Measurements from ENCODE around the gene RSPO4.

The RSPO4 gene

GRCh38 chr20:967796-968742 lies 34.0 kb downstream of the RSPO4 start:
- no peak for DNase-seq (ENCODE audit: low read depth)

DNA sequence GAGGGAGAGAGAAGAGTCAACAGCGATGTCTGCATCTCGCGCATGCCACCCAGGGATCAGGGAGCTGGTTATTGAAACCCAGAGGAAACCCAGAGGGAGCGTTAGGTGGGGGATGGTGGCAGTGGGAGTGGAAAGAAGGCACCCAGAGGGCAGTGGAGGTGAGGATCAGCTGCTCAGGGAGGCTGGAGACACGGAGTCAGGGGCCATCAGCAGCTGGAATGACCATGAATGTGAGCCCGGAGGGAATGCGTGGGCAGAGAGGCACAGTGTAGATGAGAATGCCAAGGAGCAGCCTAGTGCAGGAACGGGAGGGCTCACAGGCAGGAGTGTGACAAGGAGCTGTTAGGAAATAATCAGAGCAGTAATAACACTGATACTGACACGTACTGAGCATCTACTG lies 36.2 kb downstream of the RSPO4 start:
- no peak for DNase-seq (ENCODE audit: low read depth)

DNA sequence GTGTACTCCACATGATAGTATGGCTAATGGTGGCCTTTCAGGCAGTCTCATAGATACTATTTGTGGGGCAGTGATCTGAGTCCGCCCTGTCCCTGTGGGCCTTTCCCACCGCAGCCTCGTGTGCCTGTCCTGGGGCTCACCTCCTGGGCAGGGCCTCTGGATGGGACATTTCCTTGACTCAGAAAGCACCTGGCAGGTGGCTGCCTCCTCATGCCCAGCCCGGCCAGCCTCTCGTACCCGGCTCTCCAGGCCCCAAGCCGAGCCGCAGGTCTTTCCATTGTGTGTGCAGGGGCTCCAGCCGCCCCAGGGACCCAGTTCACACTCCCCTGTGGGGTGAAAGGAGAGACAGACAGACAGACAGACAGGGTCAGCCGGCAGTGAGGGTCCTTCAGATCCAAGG lies 38.3 kb downstream of the RSPO4 start:
- DNase-seq (ENCODE audit: low read depth): no peak

GRCh38 chr20:962683-963082 lies 39.4 kb downstream of the RSPO4 start:
- no peak for DNase-seq (ENCODE audit: low read depth)

GRCh38 chr20:962223-962622 lies 39.9 kb downstream of the RSPO4 start:
- no peak for DNase-seq (ENCODE audit: low read depth)

DNA sequence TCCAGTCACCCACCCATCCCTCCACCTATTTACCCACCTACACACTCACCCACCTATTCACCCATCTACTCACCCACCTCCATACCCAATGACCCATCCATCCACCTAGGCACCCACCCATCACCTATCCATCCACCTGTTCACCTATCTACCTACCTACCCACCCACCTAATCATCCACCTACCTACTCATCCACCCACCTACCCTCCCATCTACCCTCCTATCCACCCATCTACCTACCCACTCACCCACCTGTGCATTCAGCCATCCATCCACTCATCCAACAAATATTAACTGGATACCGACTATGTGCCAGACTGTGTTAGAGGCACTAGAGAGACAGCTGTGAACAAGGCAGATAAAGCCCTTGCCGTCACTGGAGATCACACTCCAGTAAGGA lies 40.3 kb downstream of the RSPO4 start:
- no peak for DNase-seq (ENCODE audit: low read depth)

DNA sequence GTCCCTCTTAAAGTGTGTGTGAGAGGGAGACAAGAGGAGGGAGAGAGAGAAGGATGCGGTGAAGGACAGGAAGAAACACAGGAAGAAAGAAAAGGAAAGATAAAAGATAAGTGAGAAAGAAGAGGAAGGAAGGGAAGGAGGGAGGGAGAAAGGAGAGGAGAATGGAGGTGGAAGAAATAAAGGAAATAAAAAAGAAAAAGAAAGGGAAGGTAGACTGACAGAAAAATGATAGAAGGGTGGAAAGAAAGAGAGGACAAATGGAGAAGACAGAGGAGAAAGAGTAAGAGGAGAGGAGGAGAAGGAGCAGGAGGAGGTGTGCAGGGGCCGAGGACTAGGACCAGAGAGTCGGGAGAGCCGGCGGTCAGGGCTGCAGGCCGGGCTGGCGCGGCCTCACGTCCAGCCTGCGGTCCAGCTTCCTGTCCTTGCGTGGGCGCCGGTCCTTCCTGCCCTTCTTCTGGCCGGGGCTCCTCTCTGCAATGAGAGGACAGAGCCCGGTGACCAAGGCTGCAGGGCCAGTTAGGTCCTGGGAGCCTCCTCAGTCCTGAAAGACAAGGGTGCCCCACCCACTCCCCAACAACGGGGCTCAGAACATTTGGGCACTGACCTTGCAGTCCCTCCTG lies 42.0 kb downstream of the RSPO4 start:
- no peak for DNase-seq (ENCODE audit: low read depth)

DNA sequence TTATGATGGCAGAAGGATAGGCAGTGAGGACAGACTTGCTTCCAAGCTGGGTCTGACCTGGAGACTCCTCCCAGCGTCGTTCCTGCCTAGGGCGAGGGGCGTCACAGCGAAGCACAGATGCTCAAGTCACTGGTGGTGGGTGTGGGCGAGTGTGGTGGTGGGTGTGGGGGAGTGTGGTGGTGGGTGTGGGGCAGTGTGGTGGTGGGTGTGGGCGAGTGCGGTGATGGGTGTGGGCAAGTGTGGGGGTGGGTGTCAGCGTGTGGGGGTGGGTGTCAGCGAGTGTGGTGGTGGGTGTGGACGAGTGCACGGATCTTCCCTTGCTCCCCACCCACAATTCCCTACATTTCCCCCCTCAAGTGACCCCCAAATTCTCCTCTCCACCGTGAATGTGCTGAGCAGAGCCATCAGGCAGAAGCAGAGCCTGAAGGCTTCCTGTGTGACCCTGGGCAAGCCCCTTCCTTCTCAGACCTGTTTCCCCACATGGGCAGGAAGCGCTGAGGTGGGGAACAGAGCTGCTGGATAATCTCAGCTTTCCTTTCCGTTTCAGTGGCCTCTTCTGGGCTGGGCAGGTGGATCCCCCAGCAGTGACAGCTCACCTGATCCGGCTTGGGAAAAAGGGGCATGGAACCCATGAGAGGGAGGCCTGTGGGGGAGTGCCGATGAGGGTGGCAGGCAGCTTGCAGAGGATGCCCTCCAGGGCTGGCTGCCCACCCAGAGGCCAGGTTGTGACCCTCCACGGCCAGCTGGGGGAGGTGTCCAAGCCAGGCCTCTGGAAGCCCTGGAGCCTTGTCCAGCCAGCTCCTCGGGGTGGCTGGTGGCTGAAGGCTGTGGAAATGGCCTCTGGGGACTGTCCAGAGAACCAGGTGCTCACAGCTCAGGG lies 42.9 kb downstream of the RSPO4 start:
- no peak for DNase-seq (ENCODE audit: low read depth)

DNA sequence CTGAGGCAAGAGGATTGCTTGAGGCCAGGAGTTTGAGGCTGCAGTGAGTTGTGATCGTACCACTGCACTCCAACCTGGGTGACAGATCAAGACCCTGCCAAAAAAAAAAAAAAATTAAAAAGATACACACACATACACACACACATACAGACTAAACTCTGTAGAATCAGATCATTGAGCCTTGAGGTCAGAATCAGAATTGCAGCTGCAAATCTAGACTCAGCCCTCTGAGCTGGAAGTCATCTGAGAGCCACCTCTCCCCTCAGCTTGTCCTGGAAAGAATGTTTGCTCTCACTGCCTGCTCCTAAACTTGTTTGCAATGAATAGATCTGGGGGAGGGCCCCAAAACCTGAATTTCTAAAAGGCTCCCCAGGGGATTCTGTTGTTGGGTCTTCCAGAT lies 44.6 kb downstream of the RSPO4 start:
- DNase-seq (ENCODE audit: low read depth): no peak

DNA sequence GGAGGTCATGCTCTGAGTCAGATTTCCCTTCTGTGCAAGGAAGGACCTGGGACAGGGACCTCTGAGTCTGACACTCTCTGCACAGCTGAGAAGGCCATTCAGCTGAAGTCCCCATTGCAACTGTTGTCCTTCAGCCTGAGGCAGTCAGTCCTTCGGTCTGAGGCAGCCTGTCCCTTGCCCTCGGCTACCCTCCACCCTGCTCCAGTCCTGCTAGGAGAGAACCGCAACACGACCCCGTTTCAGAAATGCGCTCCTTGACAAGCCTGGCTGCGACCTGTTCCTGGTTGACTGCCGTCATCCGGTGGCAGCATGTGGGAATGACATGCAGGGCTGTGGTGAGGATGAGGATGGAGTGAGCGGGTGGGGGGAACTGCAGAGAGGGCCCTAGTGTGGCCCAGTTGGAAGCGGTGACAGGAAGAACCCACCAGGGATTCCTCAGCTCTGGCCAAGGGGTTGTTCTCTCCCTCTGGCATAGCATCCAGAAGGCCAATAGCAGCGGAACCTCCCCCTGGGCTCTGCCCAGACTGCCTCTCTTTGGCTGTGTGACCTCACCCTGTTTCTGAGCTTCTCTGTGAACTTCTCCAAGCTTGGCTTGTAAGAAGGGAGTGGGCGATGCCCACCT lies 45.7 kb downstream of the RSPO4 start:
- peak; percentile 21 for DNase-seq (ENCODE audit: low read depth)

DNA sequence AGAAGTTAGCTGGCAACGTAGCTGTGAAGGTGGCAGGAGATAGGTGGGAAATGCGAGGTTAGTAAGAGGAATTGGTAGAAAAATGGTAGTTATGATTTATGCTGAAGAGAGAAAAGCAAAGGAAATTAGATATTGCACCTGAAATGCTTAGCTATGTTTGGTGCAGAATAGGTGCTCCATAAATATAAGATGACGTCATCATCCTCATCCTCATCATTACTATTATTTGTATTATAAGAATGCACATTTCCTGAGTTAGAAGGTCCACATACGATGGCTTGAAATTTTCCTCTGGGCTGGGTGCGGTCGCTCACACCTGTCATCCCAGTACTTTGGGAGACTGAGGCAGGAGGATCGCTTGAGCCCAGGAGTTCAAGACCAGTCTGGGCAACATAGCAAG lies 46.5 kb downstream of the RSPO4 start:
- DNase-seq (ENCODE audit: low read depth): no peak

GRCh38 chr20:955111-955510 lies 47.0 kb downstream of the RSPO4 start:
- no peak for DNase-seq (ENCODE audit: low read depth)

DNA sequence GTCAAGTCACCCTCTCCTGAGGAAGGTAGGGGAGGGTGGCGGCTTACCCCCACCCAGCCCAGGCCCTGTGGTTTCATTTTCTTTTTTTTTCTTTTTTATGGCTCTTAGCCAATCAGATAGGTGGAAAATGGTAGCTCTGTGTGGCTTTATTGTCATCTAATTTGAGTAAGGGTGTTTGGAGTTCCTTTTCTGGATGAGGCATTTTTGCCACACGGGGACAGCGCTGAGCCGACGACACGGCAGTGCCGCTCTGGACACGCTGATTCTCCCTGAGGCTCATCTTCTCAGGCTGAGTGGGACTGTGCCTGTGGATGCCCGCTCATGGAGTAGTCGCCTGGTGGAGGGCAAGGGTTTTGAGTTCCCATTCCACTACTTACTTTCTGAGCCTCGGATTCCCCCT lies 48.4 kb downstream of the RSPO4 start:
- peak; percentile 3 for DNase-seq (ENCODE audit: low read depth)

- DNase-seq (ENCODE audit: low read depth): no peak
Measured at GRCh38 chr20:952196-952795, 49.8 kb downstream of the RSPO4 start.

GRCh38 chr20:951384-952169 lies 50.5 kb downstream of the RSPO4 start:
- DNase-seq (ENCODE audit: low read depth): no peak

GRCh38 chr20:949717-950116 lies 52.4 kb downstream of the RSPO4 start:
- DNase-seq (ENCODE audit: low read depth): no peak

DNA sequence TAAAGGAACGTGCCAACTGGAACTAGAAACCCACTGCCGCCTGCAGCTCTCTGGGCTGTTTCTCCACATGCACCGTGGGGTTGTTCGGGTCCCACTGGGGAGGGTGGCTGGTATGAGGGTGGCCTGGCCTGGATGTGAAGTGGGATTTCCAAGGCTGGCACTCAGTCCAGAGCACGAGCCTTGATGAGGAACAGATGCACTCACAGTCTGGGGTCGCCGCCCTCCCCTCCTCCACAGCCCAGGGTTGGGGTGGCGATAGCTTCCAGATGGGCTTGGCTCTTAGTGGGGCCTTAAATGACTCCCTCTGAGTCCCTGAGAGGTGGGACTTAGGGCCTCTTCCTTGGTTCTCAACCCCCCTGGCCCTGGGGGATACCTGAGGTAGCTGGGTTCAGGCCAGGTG lies 55.3 kb downstream of the RSPO4 start:
- DNase-seq (ENCODE audit: low read depth): no peak

- DNase-seq (ENCODE audit: low read depth): no peak
Measured at GRCh38 chr20:945841-946240, 56.3 kb downstream of the RSPO4 start.

DNA sequence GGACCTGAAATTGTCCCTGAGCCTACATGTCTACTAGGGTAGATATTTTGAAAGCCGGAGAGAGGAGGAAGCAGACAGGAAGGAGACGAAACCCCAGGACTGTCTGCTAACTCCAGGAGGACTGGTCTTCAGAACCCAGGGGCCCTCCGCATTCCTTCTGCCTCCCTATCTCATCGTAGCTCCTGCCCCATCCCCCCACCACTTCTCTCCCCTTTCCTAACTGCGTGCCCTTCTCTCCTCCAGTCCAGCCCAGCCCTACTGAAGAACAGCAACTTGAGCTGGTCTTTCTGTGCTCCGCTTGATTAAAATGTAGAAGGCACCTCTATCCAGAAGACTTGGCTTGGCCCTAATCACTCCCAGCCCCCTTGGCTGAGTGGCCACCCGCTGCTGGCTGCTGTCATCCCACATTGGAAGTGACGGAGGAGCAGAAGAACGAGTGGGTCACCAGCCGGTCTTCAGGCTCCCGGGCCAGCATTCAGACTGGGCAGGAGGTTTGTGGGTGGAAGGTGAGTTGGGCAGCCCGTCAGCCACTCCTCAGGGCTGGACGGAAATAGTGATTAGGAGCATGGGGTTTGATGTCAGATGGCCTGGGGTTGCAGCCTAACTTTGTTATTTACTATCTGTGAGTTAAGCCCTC lies 57.2 kb downstream of the RSPO4 start:
- DNase-seq (ENCODE audit: low read depth): no peak

DNA sequence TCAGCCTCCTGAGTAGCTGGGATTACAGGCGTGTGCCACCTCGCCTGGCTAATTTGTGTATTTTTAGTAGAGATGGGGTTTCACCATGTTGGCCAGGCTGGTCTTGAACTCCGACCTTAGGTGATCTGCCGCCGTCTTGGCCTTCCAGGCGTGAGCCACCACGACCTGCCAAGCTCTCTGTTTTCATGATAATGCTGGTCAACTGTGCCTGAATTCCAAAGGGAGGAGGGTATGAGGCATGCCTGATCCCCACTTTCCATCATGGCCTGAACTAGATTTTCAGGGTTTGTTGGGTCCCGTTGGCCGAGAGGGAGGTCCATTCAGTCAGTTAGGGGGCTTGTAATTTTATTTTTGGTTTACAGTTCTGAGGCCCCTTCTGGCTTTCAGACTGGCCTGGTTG lies 58.0 kb downstream of the RSPO4 start:
- no peak for DNase-seq (ENCODE audit: low read depth)

All from stromal cell of bone marrow (primary cell).